NCI-H82 (cell line): ENCODE data around the gene EDN3.
"Not testable (repeated sequence)": the region's sequence is repeated elsewhere in the genome, so short reads cannot be mapped to it uniquely, and the experiment has no call there.

ENCODE experiments used
- DNase-seq: peaks from one replicate; lab custom pipeline; 2025; lab: John Stamatoyannopoulos, UW

Gene EDN3

DNA sequence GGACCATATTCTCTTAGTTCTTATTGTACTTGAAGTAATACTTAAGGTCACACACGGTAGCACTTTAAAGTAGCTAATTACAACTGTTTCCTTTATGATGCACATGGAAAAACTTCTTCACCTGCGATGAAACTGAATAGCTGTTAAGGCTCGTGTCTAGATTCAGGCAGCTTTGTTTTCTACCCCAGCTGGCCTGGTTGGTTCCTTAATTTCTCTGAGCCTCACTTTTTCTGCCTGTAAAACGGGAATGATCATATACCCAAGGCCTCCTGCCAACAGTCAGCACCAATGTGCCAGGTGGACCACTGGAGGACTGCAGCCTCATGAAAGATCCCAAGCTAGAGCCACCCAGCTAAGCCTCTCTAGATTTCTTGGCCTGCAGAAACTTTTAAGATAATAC, 35.0 kb downstream of the EDN3 start:
- no peak for DNase-seq

DNA sequence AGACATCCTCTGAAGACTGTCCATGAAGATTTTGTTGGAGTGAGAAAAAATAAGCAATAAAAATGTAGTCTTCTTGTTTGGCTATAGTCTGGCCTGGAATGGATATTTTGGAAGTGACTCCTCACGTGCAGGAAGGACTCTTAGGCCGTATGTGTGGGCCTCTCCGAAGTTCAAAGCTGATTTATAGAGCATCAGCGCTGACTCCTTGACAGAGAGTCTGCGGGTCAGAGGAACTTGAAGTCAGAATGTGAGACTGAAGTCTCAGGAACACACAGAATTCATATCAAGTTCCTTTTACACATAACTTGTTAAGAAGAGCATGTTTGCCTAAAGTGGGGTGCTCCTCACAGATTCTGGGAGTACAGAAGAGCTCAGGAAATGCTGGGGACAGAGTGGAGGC, 36.1 kb downstream of the EDN3 start:
- DNase-seq, result no peak

DNA sequence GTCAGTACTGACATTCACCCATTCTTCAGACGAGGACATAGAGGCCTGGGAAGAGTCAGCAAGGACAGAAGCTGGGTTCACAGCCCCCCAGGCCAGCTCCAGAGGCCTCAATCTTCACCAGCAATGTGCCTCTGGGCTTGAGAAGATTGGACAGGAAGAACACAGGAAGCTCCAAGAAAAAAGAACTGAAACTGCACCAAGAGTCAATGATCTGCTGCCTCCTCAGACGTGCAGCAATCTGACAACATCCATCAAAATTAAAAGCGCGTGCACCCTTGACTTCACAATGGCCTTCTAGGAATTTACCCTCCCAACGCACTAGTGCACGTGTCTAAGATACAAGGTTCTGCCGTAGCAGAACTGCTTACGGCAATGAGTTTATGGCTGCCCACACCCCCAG, 38.0 kb downstream of the EDN3 start:
- DNase-seq, result not testable (repeated sequence)

DNA sequence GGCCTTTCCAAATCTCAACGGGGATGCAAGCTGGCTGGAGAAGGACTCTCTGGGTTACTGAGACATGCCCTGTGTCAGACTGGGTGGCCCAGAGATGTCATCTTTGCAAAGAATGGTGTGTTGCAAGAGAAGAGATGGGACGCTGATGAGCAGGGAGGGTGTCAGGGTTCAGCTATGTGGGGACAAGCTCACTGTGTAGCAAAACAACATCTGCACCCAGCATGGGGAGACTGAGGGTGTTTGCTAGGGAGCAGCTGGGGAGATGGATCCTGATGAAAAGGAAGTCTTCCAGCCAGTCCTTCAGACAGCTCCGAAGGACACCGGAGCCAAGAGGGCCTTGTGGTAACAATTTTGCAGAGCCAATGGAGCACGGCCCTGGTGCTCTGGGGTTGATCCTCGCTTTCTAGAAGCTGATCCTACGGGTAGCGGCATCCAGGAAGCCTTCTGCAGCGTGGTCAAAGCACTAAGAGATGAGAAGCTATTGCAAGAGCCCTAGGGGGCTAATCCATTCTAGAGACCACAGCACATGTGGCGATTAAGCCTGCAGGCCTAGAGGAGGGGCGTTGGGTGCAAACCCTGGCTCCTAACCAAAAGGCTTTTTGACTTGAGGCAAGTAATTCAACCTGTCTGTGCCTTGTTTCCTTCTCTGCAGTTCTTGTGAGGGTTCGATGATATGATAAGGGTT, 39.9 kb downstream of the EDN3 start:
- DNase-seq, result no peak

DNA sequence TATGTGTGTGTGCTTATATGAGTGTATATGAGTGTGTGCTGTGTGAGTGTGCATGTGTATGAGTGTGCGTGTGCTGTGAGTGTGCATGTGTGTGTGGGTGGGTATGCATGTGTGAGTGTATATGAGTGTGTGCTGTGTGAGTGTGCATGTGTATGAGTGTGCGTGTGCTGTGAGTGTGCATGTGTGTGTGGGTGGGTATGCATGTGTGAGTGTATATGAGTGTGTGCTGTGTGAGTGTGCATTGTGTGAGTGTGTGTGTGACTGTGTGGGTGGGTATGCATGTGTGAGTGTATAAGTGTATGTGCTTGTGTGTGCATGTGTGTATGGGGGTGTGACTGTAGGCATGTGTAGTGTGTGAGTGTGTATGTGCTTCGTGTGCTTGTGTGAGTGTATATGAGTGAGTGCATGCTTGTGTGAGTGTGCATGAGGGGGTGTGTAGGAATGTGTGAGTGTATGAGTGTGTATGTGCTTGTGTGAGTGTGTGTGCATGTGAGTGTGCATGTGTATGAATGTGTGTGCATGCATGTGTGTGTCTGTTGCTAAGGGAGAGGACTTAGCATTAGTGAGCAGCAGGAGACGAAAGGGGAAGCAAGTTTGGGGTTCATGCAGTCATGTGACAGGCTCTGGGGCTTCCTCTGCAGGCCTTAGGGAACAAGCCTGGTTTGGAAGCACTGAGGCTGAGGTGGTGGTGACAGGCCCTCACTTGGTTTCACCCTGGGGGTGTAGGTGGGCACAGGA, 41.0 kb downstream of the EDN3 start:
- not testable (repeated sequence) for DNase-seq

DNA sequence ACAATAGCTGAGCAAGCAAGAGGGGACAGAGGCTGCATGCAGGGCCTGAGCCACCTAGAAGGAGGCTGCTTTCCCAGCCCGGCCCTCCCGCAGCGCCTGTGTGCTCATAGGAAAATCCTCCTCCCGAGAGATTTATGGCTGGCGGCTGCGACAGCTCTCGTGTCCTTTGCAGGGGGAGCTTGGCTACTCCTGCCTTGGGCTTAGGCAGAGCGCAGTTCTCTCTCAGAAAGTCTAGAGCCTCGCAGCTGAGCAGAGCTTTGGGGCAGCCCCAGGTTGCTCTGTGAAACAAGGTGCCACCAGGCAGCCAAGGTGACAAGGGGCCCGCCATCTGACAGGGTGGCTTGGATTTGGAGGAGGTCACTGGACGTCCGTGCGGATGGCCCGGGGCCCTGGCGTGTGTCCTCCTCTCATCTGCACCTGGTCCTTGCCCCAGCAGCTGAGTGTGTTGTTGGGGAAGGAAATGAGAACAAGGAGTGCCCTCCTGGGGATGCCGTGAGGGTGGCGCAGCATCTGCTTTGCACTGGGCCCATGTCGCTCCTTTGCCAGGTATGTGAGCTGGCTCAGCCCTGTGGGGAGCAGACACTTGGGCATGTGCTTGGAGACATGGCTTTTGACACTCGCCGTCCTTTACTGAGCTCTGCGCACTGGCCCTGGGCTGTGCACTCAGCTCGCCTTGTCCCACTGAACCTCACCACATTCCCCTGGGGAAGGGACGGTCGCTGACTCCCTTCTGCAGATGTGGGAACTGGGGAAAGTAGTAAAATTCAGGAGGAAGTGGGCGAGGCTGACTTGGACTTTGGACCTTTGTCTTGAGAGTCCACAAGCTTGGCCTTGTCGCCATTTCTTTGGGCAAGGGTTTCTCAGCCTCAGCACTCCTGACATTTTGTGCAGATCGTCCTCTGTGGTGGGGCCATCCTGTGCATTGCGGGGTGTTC, 41.9 kb downstream of the EDN3 start:
- peak; percentile 71 for DNase-seq

DNA sequence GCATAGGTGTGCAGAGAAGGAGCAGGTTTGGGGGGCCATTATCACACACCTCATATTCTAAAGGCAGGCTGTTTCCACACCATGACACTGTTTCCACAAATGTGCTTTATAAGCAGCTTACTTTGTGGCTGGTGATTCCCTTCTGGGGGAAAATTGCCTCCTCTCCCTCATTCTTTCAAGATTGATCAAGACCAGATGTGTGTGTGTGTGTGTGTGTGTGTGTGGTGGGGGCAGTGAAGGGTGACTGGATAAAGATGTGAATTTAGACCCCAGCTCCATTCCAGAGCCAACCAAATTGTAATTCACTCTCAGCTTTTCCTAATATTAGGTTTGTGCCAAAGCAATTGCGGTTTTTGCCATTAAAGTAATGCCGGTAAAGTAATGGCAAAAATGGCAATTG, 45.6 kb downstream of the EDN3 start:
- DNase-seq, result no peak

DNA sequence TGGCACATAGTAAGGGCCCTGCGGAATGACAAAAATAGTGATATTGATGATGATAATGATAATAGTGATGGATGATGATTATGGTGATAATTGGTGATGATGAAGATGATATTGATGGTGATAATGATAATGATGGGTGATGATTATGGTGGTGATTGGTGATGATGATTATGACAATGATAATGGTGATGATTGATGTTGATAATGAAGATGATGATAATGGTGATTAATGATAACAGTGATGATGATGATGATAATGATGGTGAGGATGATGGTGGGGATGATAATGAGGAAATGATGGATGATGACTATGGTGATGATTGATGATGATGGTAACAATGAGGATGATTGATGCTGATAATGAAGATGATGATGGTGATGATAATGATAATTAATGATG, 48.9 kb downstream of the EDN3 start:
- DNase-seq, result no peak

DNA sequence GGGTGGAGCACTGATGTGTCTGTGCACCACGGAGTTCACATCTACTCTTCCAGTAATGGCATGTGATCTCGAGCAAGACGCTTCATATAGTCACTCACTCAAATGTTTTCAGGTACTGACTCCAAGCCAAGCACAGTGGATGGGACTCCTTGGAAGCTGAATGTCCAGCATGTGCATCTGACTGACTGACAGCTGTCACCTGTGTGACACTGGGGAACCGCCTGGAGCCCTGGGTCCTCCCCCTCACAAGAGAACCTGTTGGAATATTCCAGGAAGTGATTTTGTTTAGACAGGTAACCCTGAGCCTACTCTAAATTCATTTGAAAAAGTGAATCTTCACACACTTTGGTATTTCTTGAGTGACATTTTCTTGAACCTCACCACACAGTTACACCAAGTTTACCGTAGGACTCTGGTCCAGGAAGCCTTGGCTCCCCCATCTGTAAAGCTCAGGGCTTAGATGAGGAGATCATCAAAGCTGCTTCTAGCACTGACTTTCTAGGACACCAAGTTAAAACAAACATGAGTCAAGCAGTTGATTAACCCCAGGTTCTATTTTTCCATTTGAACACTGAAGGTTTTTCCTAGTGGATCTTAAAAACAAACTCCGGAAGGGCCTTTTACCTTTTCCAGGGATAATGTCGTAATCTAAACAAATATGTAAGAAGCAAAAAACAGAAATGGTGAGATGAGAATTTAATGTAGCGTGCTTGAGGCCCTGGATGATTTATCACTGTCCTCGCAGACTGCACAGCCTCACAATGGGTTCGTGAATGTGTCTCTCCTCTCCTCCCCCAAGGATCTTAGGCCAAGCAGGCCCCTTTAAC, 50.1 kb downstream of the EDN3 start:
- DNase-seq, result no peak

DNA sequence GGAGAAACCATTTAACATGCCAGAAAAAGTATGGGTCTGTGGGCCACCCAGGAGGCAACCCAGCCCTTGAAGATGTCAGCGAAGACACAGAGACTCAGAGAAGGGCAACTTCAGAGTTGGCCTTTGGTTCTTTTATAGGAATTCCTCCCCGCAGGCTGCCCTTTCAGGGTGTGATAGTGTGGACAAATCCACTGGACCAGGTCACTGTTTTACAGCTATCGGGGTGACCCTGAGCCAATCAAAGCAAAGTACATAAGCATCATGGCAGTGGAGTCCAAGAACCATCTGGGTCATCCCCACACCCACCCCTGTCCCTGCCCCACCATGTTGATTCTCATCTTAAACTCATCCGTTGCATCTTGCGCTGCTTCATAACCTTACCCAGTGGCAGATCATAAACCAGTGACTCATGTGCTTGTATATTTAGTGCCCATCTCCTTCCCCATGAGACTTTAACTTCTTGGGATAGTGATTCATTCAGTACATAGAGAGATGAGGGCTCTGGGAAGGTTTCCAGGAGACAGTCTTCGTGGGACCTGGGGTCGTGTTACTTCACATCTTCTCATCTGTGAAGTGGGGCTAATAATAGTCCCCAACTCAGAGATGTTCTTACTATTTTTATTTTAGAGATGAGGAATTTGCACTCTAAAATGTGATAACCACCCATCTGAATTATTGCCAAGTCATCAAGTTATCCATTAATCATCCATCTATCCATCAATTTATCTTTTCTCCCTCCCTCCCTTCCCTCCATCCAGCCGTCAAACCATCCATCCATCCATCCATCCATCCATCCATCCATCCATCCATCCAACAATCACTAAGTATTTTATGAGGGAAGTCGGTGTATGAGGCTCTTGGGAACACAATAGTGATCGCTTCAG, 51.0 kb downstream of the EDN3 start:
- no peak for DNase-seq

DNA sequence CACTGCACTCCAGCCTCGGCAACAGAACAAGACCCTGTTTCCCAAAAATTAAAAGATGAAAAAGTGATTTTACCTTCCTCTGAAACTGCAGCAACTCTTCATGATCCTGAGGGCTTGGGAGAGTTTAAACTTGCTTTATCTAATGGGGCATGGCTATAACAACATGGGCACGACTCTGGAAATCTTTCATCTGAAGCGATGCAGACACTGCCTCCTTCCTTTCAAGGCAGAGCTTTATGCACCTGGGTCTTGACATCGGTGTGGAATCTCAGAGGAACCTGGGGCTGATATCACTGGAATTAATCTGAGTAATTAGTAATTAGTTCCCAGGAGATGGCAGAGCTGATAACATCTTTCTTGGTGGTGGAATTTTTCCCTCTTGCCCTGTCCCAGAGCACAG, 52.1 kb downstream of the EDN3 start:
- DNase-seq, result no peak

DNA sequence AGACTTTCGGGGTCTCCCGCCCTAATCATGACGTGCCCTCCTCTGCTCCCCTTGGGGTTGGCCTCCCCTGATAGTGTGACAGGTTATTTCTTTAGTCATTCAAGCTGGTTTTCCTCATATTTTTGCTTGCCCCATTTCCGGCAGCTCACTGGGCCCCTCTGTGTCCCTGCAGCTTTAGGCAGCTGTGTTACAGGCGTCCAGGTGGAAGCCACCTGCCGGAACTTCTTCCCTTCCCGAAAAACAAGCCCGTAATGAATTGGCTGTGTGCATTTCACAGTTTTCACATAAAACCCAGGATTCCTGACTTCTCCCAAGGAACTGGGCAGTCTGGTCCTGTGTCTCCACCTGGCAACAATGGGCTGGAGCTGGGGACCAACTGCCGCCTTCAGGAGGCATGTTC, 52.6 kb downstream of the EDN3 start:
- no peak for DNase-seq

DNA sequence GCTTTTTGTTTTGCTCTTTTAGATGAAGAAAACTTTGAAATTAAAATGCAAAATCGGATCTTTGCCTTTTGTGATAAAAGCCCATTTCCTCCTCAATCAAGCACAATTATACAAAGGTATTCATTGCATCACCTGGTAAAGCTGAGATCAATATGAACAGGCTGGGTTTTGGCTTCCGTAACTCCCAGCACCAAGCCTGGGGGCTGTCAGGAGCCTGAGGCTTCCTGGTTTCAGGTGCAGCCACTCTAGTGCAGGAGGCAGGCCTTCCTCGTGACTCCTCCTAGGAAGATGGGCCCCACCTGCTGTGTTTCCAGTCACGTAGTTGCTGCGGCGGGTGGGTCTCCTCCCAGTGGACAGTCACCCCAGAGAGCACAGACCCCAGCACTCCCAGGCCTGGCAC, 54.0 kb downstream of the EDN3 start:
- no peak for DNase-seq

DNA sequence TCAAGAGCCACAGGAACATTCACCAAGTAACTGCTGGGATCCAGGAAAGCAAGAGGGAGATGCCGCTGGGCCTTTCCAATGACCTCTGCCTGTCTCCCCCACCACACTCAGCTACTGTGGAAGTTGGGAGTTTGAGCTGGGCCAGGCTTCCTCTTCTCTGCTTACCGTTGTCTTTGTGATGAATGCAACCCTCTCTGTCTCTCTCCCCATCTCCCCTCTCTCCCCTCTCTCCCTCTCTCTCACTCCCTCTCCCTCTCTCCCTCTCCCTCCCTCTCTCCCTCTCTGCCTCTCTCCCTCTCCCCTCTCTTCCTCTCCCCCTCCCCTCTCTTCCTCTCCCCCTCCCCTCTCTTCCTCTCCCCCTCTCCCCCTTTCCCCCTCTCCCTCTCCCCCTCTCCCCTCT, 54.8 kb downstream of the EDN3 start:
- no peak for DNase-seq

DNA sequence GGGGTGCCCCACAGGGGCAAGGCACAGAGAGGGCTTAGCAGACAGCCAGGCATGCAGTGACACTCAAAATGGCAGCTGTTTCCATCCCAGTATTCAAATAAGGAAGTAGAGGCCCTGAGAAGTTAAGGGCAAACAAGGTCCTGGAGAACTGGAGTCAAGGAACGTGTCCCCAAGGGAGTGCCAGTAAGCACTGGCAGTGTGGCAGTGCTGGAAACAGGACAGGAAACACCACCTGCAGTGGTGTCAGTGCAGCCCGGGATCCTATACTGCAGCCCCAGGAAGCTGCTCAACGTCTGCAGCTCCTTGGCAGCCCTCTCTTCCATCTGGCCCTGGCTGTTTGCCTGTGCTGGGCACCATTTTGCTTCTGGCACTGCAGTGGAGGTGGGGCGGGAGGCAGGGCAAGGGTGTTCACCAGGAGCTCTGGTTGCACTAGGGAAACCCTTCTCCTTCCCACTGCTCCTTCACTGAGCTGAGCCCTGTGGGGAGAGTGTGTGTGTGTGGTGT, 56.3 kb downstream of the EDN3 start:
- DNase-seq, result no peak

DNA sequence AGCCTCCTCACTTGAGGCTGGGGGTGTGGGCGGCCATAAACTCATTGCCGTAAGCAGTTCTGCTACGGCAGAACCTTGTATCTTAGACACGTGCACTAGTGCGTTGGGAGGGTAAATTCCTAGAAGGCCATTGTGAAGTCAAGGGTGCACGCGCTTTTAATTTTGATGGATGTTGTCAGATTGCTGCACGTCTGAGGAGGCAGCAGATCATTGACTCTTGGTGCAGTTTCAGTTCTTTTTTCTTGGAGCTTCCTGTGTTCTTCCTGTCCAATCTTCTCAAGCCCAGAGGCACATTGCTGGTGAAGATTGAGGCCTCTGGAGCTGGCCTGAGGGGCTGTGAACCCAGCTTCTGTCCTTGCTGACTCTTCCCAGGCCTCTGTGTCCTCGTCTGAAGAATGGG, 58.4 kb downstream of the EDN3 start:
- not testable (repeated sequence) for DNase-seq

DNA sequence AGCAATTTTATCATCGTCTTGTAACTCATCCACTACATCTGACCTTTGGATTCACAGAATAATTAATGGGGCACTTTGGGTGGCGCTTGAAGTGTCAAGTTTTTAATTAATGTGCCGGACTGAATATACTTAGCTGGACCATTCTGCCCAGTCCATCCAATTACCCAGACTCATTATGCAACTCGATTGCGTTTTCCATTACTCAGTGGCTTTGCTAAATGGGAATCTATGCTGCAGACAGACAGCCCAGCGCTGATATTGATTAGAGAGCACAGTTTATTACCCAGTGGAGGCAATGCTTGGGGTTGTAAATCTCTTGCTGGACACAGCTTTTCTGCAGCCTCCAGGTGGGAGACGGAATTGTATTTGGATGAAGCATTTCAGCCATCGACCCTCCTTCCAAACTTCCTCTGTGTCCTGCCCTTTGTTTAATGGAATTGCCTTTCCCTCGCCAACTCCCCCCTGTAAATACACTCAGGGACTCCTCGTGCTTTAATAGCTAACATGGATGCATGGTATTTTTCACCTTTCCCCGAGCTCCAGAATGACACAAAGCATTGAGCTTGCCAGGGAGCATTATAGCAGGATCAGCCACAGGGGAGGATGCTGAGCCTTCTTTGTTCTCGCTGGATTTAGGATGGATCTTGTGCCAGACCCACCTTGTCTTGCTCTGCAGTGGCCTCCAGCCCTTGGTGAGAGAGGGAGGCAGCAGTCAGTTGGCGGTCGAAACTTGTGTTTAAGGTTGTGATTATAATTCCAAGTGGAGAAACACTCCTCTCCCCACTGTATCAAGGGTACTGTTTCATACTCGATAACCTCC, 59.7 kb downstream of the EDN3 start:
- DNase-seq, result no peak

DNA sequence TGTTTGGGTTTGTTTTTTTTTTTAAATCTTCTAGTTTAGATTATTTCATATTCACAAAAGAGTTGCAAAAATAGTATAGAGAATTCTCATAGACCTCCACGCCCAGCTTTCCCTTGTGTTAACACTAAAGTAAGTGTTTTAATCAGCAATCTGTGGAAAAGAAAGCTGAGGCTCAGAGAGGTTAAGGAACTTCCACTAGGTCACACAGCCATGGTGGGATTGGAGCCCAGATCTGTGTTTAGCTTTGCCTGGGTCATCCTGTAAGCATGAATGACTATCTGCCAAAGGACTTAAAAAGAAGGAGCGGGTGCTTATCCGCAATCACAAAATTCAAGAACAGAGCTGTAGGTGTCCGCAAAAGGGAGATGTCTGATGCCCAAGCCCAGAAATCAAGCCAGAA, 60.5 kb downstream of the EDN3 start:
- no peak for DNase-seq

DNA sequence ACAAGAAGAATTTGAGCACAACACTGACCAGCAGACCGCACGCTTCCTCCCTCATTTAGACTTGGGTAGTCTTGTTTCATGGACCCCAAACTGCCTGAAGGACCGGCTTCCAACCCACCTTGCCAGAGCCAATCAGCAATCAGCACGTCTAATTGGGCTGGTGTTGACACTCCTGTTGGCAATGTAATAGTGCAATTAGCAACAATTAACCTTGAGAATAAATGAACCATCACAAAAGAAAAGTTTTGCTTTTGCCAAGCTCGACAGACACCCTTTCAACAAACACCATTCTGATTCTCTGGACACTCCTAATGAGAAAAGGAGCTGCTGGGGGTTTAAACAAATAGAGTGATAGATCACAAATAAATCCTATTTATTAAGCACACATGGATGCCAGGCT, 61.0 kb downstream of the EDN3 start:
- DNase-seq, result peak; percentile 52

DNA sequence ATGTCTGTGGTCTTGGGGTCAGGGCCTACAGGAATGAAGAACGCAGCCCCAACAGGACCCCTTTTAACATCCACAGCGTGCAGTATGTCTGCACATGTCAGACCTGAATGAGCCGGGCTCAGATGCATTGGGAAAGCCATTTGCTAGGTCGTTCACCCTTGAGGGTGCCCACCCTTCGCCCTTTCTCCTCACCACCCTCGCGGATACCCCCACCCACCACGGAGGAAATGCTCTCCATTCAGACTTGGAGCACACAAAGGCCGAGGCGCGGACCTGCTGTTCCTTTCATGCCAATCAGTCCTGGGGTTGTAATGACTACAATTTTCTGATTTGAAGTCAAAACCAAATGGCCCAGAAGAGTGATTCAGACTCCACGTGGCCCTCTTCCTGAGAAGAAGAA, 62.7 kb downstream of the EDN3 start:
- no peak for DNase-seq
